Glomerular endothelial cell (primary cell): Measurements from ENCODE around the gene LMAN1. TPM values are rescaled to one million over a fixed set of nuclear protein-coding genes. Genes with fewer than 3 reads are reported as not detected.

Experiments
- DNase-seq: peaks from one replicate; pipeline ENCODE4 v3.0.0-alpha.2; 2011; ENCODE audit warnings: low read depth, low spot score; ENCODE audit errors: extremely low read depth
- total RNA-seq: library from RNA; depleted of rRNA; stranded (reverse); fragments of >200 nt; gene quantifications from 2 replicates; pipeline ENCODE4 v1.2.3, GENCODE V29; 2015

The LMAN1 gene
- total RNA-seq, 1 donor from 2014 or later: 117 TPM

GRCh38 chr18:59306640-59307039, 52.4 kb downstream of the LMAN1 start:
- no peak for DNase-seq

GRCh38 chr18:59305295-59305694, 53.8 kb downstream of the LMAN1 start:
- no peak for DNase-seq

GRCh38 chr18:59303656-59304195, 55.3 kb downstream of the LMAN1 start:
- DNase-seq: no peak

DNA sequence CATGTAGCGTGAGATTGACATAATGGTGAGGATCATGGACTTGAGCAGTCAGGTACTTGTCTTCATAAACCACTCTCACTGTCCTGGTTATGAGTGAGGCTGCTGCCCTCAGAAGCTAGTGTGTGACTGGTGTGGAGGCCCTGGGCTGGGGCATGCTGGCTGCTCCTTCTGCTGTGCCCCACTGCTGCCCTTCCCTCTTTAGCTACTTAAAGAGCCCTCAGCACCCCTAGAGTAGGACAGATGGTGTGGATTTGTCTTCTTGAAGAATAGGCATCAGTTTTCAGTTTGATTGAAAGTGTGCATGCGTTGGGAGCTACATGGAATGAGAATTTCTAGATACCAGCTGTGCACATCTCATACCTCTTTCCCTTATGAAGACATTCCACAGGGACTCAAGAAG, 56.1 kb downstream of the LMAN1 start:
- DNase-seq: no peak

GRCh38 chr18:59301929-59302328, 57.1 kb downstream of the LMAN1 start:
- DNase-seq: no peak

GRCh38 chr18:59300676-59301285, 58.3 kb downstream of the LMAN1 start:
- no peak for DNase-seq

GRCh38 chr18:59298871-59299270, 60.2 kb downstream of the LMAN1 start:
- no peak for DNase-seq

DNA sequence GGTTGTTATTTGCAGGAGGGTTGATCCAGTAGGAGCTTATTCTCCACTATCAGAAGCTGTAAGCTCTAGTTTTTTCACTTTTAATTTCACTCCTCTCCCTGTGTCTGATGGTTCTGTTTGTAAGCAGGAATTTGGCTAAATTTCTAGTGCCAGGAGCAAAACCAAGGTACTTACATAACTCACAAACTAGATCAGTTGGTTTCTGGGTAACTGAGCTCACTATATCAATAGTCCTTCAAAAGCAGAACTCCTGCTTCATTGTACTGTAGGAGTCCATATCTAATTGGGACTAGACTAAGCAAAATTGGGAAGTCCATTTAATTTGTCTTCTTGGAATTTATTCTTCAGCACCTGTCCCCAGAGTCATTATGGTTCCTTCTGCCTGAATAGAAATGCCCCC, 65.7 kb downstream of the LMAN1 start:
- no peak for DNase-seq

- no peak for DNase-seq
Observed at GRCh38 chr18:59286341-59286740, 72.7 kb downstream of the LMAN1 start.

DNA sequence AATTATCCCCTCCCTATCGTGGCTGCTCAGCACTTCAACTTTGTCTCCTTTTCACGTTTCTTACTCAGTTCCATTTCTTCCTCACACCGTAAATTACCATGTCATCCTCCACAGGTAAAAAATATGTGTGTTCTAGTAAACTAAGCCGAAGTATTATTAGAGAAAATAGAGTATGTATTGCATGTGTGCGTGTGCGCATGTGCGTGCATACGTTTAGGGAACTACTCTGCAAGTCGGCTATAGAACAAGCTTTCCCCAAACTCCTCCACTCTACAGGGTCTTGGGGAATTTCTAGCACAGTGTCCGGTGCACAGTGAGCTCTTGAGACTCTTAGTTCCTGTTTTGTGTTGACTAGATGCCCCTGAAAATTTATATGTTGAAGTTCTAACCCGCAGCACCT, 76.7 kb downstream of the LMAN1 start:
- DNase-seq: no peak

- DNase-seq: no peak
Observed at GRCh38 chr18:59279722-59280121, 79.3 kb downstream of the LMAN1 start.

GRCh38 chr18:59279193-59279592, 79.9 kb downstream of the LMAN1 start:
- DNase-seq: no peak

DNA sequence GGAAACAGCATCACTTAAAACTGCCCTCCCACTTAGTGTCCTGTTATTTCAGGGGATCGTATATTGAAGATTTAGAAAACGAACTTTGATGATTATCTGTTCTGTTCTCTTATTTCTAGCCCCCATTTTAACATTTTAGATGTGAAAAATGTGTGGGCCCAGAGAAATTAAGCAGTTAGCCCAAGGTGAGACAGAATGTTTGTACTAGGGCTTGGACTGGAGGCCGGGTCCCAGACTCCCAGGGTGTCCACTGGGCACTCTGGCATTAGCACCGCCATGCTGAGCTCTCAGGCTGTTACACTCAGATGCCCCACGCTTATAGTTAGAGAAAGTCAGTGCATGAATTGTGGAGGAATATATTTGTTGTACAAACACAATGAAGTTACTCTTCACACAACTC, 80.3 kb downstream of the LMAN1 start:
- no peak for DNase-seq

Other genes starting within 250 kb of the LMAN1 start
- gene SEC11C, start 219.4 kb downstream of the LMAN1 start, total RNA-seq: 15.1 and 20.6 TPM in 2 replicates
- not detected in 2 replicates for gene GRP, start 139.1 kb downstream of the LMAN1 start, total RNA-seq
- not detected in 2 replicates for gene RAX, start 85.8 kb downstream of the LMAN1 start, total RNA-seq
- not detected in 2 replicates for gene CPLX4, start 40.6 kb downstream of the LMAN1 start, total RNA-seq